Germinal center (tissue), 1 donor: ENCODE measurements around the gene CEP250.
"Not testable (repeated sequence)": the region's sequence is repeated elsewhere in the genome, so short reads cannot be mapped to it uniquely, and the experiment has no call there.

ENCODE experiments used
- DNase-seq: peaks from one replicate; pipeline ENCODE4 v3.0.0; 2012; ENCODE audit warnings: mixed read lengths, low spot score

CEP250 gene

DNA sequence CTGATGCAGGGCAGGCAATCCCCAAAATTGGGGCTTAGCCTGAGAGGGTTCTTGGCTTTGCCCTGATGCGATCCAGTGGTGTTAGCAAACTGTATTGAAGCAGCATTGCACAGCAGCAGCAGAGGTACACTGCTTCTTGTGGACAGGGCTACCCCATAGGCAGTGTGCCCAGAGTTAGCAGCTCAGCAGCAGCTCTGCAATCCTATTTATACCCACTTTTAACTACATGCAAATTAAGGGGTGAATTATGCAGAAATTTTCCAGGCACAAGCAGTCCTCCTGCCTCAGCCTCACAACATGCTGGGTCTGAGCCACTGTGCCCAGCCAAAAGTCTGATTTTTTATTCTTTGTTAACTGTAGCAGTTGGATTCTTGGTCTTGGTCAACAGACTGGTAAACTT is 70.2 kb downstream of the CEP250 start:
- DNase-seq, result no peak

DNA sequence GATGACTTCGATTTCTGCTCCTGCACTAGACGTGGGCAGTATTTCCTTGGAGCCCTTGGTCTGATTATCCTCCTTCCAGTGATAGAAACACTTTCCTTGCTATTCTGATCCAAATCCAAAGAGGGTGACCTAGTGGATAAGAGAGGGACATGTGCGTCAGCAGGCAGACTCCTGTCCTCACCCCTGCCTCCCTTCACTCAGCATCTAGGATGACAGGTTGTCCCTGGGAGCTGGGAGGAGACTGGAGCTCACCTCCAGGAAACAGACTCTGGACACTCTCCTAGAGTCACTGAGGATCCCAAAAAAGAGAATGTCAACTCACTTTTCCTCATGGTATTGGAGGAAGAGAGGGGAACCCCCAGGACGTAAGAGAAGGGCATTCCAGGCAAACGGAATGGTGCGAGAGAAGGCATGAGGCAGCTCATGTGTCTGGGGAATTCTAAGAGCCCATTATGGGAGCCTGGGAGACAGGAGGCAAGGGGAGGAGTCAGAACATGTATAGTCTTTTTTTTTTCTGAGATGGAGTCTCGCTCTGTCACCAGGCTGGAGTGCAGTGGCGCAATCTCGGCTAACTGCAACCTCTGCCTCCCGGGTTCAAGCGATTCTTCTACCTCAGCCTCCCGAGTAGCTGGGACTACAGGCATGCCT is 71.8 kb downstream of the CEP250 start:
- DNase-seq, result no peak

DNA sequence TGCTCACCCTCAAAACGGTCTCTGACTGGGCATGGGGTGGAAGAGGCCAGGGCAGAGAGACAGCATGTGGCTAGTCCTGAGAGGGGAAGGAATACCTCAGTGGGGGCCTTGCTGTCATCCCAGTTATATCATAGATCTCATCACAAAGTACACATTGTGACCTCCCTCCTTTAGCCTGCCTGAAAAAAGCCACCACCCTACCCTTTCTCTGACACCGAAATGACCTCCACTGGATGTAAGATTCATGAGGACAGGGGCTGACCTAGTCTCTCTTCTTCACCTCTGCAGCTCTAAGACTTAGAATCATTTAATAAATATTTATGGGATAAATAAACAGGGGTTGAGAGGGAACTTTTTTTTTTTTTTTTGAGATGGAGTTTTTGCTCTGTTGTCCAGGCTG is 74.2 kb downstream of the CEP250 start, which contains the start of gene C20orf173:
C20orf173 (minus strand) TSS at position 101 of the 400 bp plus-strand sequence. CDS start 279 bp downstream, outside the sequence.
- no peak for DNase-seq

DNA sequence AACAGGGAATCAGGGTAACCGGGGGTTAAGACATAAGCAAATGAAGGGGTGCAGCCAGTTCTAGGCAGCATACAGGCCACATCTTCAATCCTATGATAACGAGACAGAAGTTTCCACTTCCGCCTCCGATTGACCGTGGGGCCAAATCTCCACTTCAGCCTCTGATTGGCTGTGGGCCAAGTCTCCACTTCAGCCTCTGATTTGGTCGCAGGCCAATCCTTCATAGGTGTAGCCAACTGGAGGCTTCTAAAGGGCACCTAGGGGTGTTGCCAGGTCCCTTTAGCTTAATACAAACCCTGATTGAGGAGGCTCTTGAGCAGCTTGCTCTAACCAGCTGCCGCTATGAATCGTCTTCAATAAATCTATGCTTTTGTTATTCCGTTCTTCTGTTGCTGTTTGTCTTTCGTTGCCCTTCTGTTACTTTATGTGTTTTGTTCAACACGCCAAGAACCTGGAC is 84.4 kb downstream of the CEP250 start:
- DNase-seq, result peak; percentile 55

DNA sequence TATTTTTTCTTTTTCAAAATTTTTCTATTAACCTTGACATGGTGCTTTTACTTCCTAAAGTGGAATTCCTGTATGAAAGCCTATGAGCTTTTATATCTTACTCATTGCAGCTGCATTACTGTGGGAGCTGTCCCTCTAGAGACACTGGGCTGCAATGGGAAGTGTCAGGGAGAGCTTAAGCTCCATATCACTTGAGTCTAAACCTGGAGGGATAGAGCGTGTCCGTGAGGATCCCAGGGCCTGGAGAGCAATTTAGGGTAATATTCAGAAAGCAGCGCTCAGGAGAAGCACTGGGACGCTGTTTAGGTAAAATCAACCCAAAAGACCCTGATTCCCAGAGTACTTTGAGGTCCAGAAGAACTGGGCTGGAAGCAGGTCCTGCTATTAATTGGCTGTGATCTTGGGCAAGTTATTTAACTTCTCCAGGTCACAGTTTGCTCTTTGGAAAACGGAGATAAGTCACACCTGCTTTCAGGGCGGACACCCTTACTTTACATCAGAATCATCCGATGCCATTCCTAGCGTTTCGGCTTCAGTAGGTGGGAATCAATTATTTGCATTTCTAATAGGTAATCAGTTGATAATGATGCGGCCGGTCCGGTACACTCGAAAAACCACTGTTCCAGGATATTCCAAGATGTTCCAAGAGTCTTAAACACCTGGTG is 85.9 kb downstream of the CEP250 start:
- no peak for DNase-seq

DNA sequence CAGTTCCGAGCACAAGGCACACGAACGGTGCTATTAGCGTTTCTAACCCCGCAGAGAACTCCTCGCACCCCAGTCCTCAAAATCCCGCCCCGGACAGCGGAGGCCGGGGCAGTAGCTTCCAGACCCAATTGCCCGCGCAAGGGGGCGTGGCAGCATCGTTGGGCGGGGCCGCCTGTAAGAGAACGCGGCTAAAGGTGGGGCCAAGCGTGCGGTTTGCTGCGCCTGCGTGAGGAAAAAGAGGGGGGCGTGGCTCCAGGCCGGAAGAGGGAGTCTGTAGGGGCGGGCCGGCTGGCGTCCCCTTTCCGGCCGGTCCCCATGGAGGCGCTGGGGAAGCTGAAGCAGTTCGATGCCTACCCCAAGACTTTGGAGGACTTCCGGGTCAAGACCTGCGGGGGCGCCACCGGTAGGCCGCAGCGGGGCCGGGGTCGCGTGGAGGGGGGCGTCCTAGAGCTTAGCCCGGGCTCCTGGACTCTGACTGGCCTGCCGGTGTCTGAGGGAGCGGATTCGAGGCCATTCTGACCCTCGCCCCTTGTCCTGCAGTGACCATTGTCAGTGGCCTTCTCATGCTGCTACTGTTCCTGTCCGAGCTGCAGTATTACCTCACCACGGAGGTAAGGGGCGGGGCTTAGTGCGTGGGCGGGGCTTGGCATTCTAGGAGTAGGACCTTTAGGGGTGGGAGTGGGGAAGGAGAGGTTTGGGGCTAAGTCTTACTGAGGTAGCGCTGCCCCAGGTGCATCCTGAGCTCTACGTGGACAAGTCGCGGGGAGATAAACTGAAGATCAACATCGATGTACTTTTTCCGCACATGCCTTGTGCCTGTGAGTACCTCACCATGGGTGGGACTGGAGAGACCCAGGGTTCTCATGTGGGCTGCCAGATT is 86.6 kb downstream of the CEP250 start, which contains the start of gene ERGIC3:
ERGIC3 (plus strand) TSS at position 296 of the 880 bp plus-strand sequence; CDS start at position 316, 20 bp downstream.
- peak; percentile 94 for DNase-seq

DNA sequence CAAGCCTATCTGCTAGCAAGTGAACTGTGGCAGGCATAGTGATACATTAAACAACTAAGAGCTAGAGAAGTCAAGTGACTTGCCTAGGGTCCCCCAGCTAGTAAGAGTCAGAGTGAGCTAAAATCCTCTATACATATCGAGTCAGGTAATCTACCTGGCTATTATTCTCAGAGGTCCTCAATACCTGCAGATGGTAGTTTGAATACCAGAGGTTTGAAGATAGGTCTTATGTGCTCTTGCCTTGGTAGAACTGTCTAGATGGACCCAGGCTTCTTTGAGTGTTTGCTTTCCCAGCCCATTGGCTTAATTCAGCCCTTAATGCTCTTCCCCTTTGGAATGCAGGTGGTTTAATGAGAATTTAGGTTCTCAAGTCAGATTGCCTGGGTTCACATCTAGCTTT is 87.6 kb downstream of the CEP250 start:
- no peak for DNase-seq

DNA sequence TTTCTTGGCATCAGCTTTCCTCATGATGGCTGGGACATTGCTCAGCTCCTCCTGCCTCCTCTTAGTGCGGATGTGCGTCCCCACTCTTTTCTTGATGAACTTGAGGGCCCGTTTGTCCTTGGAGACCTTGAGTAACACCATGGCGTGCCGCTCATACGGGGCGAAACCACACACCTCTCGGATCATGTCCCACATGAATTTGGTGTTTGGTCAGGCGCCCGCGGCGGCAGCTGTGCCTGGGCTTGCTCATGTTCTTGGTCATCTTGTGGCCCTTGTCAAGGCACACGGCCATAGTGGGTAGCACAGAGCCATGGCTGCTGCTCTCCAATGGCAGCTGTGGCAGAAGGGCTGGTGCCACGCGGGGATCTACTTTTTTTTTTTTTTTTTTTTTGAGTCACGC is 89.0 kb downstream of the CEP250 start:
- DNase-seq, result no peak

DNA sequence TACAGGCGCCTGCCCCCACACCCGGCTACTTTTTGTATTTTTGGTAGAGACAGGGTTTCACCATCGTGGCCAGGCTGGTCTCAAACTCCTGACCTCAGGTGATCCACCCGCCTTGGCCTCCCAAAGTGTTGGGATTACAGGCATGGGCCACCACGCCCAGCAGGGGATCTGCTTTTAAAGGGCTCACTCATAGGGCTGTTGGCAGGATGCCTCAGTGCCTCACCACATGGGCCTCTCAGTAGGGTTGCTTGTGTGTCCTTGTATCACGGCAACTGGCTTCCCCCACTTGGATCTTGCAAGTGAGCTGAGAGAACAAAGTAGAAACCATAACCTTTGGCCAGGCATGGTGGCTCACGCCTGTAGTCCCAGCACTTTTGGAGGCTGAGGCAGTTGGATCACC is 89.5 kb downstream of the CEP250 start:
- DNase-seq, result not testable (repeated sequence)

DNA sequence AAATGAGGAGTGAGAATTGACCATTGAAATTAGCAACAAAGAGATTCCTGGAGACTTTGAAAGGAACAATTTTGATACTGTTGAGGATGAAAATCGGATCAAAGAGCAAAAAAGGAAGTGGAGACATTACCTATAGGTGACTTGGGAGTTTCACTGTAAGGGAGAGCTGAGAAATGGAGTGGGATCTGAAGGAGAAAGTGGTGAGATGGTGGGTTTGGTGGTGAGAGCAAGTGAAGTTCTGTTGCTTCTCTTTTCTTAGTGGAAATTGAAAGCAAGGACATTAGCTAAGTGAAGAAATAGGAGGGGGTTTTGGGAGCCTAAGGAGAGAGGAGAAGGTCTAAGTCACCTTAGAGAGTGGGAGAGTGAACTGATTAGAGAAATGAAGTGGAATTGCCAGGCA is 90.7 kb downstream of the CEP250 start:
- DNase-seq, result no peak

DNA sequence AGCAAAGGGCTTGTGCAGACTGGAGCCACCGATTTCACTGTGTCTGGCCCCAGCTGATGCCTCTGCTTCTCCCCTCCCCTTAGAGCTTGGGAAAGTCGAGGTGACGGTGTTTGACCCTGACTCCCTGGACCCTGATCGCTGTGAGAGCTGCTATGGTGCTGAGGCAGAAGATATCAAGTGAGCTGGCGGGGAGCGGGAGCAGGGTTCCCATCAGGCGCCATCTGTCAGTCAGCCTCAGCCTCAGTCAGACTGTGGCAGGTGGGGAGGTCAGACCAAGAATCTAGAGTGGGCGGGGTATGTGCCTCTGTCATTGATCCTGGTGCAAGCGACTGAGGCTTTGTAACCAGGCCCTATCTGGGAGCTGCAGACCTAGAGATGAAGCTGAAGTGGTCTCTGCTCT is 91.9 kb downstream of the CEP250 start:
- DNase-seq, result no peak

DNA sequence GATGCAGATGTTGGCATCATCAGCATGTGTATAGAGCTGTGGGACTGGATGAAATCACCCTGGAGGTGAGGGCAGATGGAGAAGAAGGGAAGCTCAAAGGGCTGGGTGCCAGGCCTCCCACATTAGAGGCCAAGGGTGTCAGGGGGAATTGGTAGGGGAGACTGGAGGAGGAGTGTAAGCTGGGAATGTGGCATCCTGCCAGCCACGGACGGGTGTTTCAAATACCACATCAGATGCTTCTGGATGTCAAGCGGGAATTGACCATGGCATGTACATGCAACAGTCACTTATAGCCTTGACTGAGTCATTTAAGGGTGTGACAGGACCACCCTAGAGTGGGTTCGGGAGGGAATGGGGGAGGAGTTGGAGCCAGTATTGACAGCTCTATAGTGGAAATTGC is 96.1 kb downstream of the CEP250 start:
- DNase-seq, result no peak

DNA sequence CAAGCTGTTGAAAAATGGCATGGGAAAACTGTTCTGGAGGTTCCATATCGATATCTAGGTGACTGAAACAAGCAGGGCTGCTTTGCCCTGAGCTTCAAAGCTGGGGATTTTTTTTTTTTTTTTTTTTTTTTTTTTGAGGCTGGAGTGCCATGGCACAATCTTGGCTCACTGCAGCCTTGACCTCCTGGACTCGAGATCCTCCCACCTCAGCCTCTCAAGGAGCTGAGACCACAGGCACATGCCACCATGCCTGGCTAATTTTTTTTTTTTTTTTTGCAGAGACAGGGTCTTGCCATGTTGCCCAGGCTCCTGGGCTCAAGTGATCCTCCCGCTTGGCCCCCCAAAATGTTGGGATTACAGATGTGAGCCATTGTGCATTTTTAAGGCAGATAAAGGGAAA is 97.5 kb downstream of the CEP250 start:
- no peak for DNase-seq

DNA sequence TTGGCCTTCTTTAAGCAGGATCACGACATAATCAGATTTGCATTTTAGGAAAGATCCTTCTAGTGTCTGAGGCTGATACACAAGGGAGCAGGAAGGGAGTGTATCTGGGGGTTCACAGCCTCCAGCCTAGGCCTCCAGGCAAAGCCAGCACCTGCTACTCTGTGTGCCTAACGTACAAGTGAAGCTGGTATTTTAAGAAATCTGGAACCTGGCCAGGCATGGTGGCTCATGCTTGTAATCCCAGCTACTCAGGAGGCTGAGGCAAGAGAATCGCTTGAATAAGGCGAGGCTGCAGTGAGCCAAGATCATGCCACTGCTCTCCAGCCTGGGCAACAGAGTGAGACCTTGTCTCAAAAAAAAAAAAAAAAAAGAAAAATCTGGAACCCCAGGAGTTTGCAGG is 100.1 kb downstream of the CEP250 start:
- not testable (repeated sequence) for DNase-seq

DNA sequence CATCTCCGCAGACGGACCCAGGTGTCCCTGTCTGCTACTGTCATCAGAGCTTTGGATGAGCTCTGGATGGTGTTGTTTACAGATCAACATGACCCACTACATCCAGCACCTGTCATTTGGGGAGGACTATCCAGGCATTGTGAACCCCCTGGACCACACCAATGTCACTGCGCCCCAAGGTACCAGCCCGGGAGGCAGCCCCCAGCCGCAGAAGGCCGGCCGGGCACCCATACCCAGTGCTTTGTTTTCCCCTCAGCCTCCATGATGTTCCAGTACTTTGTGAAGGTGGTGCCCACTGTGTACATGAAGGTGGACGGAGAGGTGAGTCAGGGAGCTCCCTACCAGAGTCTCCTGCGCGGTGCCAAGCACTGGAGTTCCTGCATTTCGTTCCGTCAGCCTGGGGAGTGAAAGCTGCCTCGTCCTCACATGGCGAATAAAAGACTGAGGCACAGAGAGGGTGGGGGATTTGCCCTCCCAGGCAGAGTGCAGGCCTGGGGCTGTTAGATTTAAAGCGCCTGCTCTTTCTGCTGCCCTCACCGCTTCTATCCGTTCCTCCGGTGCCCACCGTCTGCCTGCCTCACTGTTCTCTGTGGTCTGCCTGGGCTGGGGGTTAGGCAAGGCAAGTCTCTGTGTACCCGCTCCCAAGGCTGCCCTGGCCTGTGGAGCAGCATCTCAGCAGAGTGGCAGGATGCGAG is 100.7 kb downstream of the CEP250 start:
- DNase-seq, result no peak

DNA sequence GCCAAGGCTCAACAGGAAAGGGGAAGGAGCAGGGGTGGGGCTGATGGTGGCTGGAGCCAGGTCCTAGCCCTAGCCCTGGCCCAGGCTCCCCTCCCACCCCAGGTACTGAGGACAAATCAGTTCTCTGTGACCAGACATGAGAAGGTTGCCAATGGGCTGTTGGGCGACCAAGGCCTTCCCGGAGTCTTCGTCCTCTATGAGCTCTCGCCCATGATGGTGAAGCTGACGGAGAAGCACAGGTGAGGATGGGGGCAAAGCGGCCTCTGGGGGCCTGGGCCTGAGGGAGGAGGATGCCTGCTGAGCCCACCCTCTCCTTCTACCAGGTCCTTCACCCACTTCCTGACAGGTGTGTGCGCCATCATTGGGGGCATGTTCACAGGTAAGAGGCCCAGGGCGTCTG is 101.5 kb downstream of the CEP250 start:
- no peak for DNase-seq

DNA sequence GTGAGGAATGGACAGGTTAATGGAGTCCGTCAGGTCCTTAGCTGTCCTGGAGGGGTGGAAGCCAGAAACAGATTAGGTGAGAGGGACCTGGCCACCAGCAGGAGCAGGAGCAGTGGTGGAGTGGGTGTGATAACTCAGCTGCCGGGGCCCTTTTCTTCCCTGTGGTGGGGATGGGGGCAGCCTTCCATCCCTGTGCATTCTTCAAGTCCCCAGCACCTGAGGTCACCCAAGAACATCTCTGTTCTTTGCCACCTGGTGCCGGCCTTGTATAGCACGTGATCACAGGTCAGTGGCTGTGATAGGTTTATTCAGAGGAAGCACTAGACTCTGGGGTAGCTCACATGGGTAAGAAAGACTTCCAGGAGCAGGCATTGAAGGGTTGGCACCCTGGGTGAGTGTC is 103.1 kb downstream of the CEP250 start:
- DNase-seq, result no peak

DNA sequence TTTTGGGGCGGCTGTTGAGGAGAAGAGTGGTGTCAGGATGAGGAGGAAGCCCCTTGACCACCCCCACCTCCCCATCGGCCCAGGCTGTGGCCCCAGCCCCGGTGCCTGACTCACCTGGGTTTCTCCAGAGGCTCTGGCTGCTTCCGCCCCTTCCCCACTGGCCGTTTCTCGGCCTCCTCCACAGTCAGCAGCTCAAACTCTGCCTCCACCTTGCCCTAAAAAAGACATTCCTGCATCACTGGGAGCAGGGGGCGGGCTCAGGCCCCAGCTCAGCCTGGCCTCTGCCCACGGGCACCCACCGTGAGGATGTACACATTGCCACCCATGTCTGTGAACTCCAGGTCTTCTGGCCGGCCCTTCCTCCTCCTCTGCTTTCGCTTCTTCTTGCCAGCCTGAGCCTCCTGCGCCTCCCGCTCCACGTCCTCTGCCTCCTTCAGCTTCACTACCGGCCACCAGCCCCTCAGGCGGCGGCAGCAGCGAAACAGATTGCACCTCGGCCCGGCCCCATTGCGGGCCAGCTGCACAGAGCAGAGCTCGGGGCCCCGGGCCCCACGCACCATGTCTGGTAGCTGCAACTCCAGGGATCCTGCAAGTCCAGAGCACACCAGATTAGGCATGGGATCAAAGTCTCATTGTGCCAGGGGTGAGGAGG is 103.8 kb downstream of the CEP250 start:
- DNase-seq, result no peak

DNA sequence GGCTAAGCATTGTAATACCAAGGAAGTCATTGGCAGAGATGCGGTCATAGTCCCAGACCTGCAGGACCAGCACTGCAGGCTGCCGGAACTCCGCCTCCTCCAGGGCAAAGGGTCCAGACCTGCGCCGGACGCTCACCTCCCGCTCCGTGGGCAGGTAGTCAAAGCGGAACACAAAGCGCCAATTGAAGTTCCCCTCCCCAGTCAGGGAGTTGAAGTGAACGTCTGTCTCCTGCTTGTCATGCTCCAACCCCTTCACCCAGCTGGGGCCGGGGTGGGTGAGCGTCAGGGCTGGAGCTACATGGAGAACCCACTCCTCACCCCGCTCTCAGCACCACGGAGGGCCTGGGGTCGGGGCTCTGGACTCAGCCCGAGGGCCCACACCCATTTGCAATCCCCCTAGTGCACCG is 104.7 kb downstream of the CEP250 start:
- no peak for DNase-seq

DNA sequence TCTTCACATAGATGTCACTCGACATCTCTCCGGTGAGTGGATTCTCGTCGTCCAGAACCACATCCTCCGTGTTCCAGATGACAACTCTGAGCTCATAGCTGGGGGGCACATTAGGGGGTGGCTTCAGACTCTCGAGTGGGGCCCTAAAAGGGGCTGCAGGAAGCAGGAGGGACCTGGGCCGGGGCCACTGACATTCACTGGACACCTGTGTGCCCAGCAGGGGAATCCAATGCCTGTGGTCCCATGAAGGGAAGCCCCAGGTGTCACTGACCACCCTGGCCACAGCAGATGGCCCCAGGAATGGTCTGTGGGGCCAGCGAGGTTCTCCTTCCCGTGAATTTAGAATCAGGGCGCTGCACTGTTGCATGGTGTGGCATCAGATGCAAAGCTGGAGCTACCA is 105.1 kb downstream of the CEP250 start:
- no peak for DNase-seq

DNA sequence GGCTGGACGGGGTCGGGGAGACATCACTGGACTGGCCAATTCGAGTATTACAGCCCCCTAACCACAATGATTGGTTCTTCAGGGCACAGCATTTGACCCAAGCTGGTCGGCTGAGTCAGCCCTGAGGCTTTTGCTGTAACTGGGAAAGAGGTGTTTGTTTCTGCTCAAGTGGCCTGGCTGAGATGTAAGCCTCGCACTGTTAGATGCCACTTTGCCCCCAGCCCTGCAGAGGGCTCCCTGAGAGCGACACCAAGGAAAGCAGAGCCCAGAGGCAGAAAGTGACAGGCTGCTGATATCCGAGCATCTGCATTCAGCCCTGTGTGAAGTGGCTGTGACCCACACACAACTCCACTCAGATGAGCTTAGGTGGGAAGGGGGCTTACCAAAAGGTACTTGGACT is 105.9 kb downstream of the CEP250 start:
- DNase-seq, result no peak

DNA sequence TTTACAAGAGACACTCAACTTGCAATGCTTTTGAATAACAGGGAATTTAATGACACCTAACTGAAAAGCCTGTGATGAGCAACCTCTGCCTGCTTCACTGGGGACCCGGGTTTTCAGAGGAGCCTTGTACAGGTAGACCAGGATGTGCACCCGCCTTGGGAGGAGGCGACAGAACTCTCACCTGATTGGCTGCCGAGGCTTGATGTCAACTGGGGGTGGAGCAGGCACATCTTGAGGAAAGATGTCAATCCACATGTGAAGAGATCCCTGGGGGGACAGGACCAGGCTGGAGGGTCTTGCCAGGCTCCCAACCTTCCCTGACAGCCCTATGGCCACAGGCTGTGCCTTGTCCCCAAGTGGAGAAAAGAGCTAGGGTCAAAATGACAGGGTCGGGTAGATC is 106.3 kb downstream of the CEP250 start:
- no peak for DNase-seq
